GM12878 (cell line): Measurements from ENCODE around the gene SEMA5B. TPM values are rescaled to one million over a fixed set of nuclear protein-coding genes. Genes with fewer than 3 reads are reported as not detected.

Source experiments
- ATAC-seq: fragments of 200-7000 bp; cut with Tn5 transposase; 3 replicates; pipeline ENCODE4 v1.9.1; 2020; ENCODE audit warnings: mild to moderate bottlenecking, moderate library complexity
- BruUV-seq: library from RNA; stranded (reverse); fragments of 400-500 nt; replicated peaks from 2 replicates; lab custom pipeline; 2021; lab: Mats Ljungman, UMichigan
- CTCF ChIA-PET: fragments of 300-600 bp; sonication (Branson Sonifier 250); formaldehyde crosslinking; extraction: SDS; loops from one replicate; lab custom pipeline; 2021; ENCODE audit warnings: inconsistent platforms; lab: Yijun Ruan, JAX
- POLR2A ChIA-PET: fragments of 350-600 bp; formaldehyde crosslinking; extraction: SDS; loops from one replicate; lab custom pipeline; 2021; ENCODE audit warnings: inconsistent platforms; lab: Charles Lee
- RAD21 ChIA-PET: fragments of 300-600 bp; sonication (Branson Sonifier 250); formaldehyde crosslinking; loops from one replicate; lab custom pipeline; 2023; ENCODE audit warnings: antibody characterized with exemption; ENCODE audit not compliant: unreplicated experiment; lab: Charles Lee
- SMC1A ChIA-PET: fragments of 300-600 bp; sonication (Branson Sonifier 250); formaldehyde crosslinking; loops from one replicate; lab custom pipeline; 2023; ENCODE audit not compliant: unreplicated experiment, uncharacterized antibody; lab: Charles Lee
- DNase-seq: peaks from one replicate; pipeline ENCODE4 v3.0.0-alpha.2; 2011; ENCODE audit warnings: low read depth, low spot score
- FAIRE-seq: peaks from 3 replicates; lab custom pipeline; 2011; peaks lifted over from hg19 to GRCh38; lab: Jason Lieb, UNC
- H2AFZ ChIP-seq: 2 replicates; pipeline ENCODE4 v1.6.0; 2011; ENCODE audit warnings: low read depth, low read length, control low read depth; ENCODE audit not compliant: control insufficient read depth
- H3K27ac ChIP-seq: 2 replicates; pipeline ENCODE4 v1.5.1; 2011; ENCODE audit warnings: control low read depth; ENCODE audit not compliant: control insufficient read depth, insufficient read depth
- H3K27me3 ChIP-seq, 2 experiments: replicated peaks in 1 of 2; 2 replicates each; pipeline versions ENCODE4 v1.6.0 to v1.6.1; 2011; ENCODE audit warnings: low read length in 1 of 2; ENCODE audit not compliant: control insufficient read depth in 2 of 2, insufficient read depth in 2 of 2
- H3K36me3 ChIP-seq, 2 experiments: 2 replicates each; pipeline ENCODE4 v1.5.1; 2011; ENCODE audit warnings: low read length in 1 of 2; ENCODE audit not compliant: control insufficient read depth in 2 of 2, insufficient read depth in 2 of 2
- H3K4me1 ChIP-seq: 2 replicates; pipeline ENCODE4 v1.6.1; 2011; ENCODE audit warnings: mild to moderate bottlenecking, low read length, moderate library complexity, mixed read lengths; ENCODE audit not compliant: control insufficient read depth, insufficient read depth
- H3K4me2 ChIP-seq: 2 replicates; pipeline ENCODE4 v1.6.0; 2011; ENCODE audit warnings: control low read depth; ENCODE audit not compliant: control insufficient read depth, insufficient read depth
- H3K4me3 ChIP-seq: fragments of 200-600 bp; sonication (generic); 2 replicates; pipeline ENCODE4 v1.5.1; 2016
- H3K79me2 ChIP-seq: 2 replicates; pipeline ENCODE4 v1.6.0; 2011; ENCODE audit warnings: low read length; ENCODE audit not compliant: control insufficient read depth, insufficient read depth
- H3K9ac ChIP-seq: 2 replicates; pipeline ENCODE4 v1.8.0; 2011; ENCODE audit warnings: low read length, control low read depth, mixed read lengths; ENCODE audit not compliant: control insufficient read depth, insufficient read depth
- H3K9me3 ChIP-seq: replicated peaks from 3 replicates; pipeline ENCODE4 v1.5.1; 2011; ENCODE audit warnings: mild to moderate bottlenecking, low read length; ENCODE audit not compliant: control insufficient read depth, insufficient read depth
- H4K20me1 ChIP-seq: 2 replicates; pipeline ENCODE4 v1.6.0; 2011; ENCODE audit not compliant: control insufficient read depth, insufficient read depth
- BCL11A ChIP-seq: IDR thresholded peaks from 2 replicates; pipeline ENCODE4 v1.6.1; 2011; ENCODE audit warnings: low read depth, low read length
- BMI1 ChIP-seq: fragments of 450-650 bp; IDR thresholded peaks from 2 replicates; pipeline ENCODE4 v1.6.1; 2016; ENCODE audit warnings: mild to moderate bottlenecking, moderate library complexity, borderline replicate concordance
- CEBPB ChIP-seq, 2 experiments: fragments of 150-350 bp in 1 of 2; IDR thresholded peaks; 2 replicates each; pipeline ENCODE4 v1.6.1; 2012 to 2014; ENCODE audit warnings: low read depth in 2 of 2, low read length in 2 of 2, borderline replicate concordance in 1 of 2, inconsistent platforms in 1 of 2
- FOXM1 ChIP-seq: IDR thresholded peaks from 2 replicates; pipeline ENCODE4 v1.6.1; 2012; ENCODE audit warnings: low read depth, mild to moderate bottlenecking, inconsistent platforms, low read length, moderate library complexity
- JUND ChIP-seq: IDR thresholded peaks from 2 replicates; pipeline ENCODE4 v1.6.1; 2012; ENCODE audit warnings: low read depth, mild to moderate bottlenecking, low read length, improper control_type of control experiment, moderate library complexity
- MTA3 ChIP-seq: IDR thresholded peaks from 2 replicates; pipeline ENCODE4 v1.6.1; 2012; ENCODE audit warnings: low read length, inconsistent platforms, borderline replicate concordance
- MYB ChIP-seq: fragments of 150-350 bp; IDR thresholded peaks from 2 replicates; pipeline ENCODE4 v1.6.1; 2014; ENCODE audit warnings: mild to moderate bottlenecking, low read depth, low read length, borderline replicate concordance
- RELB ChIP-seq: fragments of 450-650 bp; IDR thresholded peaks from 2 replicates; pipeline ENCODE4 v1.6.1; 2017; ENCODE audit warnings: low read depth, mild to moderate bottlenecking, moderate library complexity
- RUNX3 ChIP-seq: IDR thresholded peaks from 2 replicates; pipeline ENCODE4 v1.6.1; 2012; ENCODE audit warnings: low read length, inconsistent platforms
- SKIL ChIP-seq: fragments of 450-650 bp; IDR thresholded peaks from 2 replicates; pipeline ENCODE4 v1.6.1; 2017; ENCODE audit warnings: mild to moderate bottlenecking, low read depth, inconsistent platforms; ENCODE audit not compliant: poor library complexity, severe bottlenecking
- SMAD5 ChIP-seq: IDR thresholded peaks from 2 replicates; pipeline ENCODE4 v1.6.1; 2016; ENCODE audit warnings: antibody characterized with exemption, low read depth
- SMARCA5 ChIP-seq: fragments of 450-650 bp; IDR thresholded peaks from 2 replicates; pipeline ENCODE4 v1.6.1; 2017; ENCODE audit warnings: mild to moderate bottlenecking
- SPI1 ChIP-seq: IDR thresholded peaks from 2 replicates; pipeline ENCODE4 v1.6.1; 2011; ENCODE audit warnings: low read depth, mild to moderate bottlenecking, low read length, moderate library complexity, borderline replicate concordance; ENCODE audit not compliant: insufficient read depth
- SREBF2 ChIP-seq: IDR thresholded peaks from 2 replicates; pipeline ENCODE4 v1.6.1; 2012; ENCODE audit warnings: mild to moderate bottlenecking, low read length
- YY1 ChIP-seq: IDR thresholded peaks from 2 replicates; pipeline ENCODE4 v1.6.1; 2011; ENCODE audit warnings: low read depth, mild to moderate bottlenecking, low read length
- ZNF207 ChIP-seq: fragments of 450-650 bp; IDR thresholded peaks from 2 replicates; pipeline ENCODE4 v1.6.1; 2014; ENCODE audit warnings: antibody characterized with exemption, mild to moderate bottlenecking, borderline replicate concordance
- WGBS: methylation state at CpG from one replicate; pipeline ENCODE4 v1.1.6; 2016; ENCODE audit warnings: low lambda C conversion rate; ENCODE audit not compliant: insufficient replicate concordance, insufficient coverage; ENCODE audit errors: missing lambda C conversion rate; 5-methylcytosine and 5-hydroxymethylcytosine counted together
- in situ Hi-C: fragments of 300-500 bp; cut with MboI; formaldehyde crosslinking; loops from 9 replicates; pipeline ENCODE4 v1.14.3; 2018; ENCODE audit warnings: mixed read lengths
- intact Hi-C: fragments of 100-400 bp; cut with micrococcal nuclease; formaldehyde crosslinking; loops from one replicate; pipeline ENCODE4 v1.14.2; 2022; ENCODE audit not compliant: unreplicated experiment
- polyA plus RNA-seq, 11 experiments: library from polyadenylated mRNA; depleted of rRNA in 4 of 11; unstranded in 6 of 11; stranded (reverse) in 5 of 11; fragments of >200 nt; fragmentation: Nextera tagmentation in 4 of 11; fragmentation: Illumina TruSeq in 1 of 11; extraction: Ambion mirVana in 4 of 11; extraction: Trizol in 1 of 11; gene quantifications; 1 replicate in 1 of 11; 2 replicates in 10 of 11; pipeline versions ENCODE4 v1.2.1 to v1.2.3, GENCODE V29; 2011 to 2016; ENCODE audit warnings: inconsistent platforms in 2 of 11, missing spikeins in 2 of 11, low read depth in 1 of 11
- total RNA-seq, 4 experiments: library from RNA; depleted of rRNA in 3 of 4; stranded (reverse); fragments of >200 nt in 3 of 4; fragmentation: Illumina TruSeq in 1 of 4; extraction: Trizol in 1 of 4; gene quantifications; 2 replicates each; pipeline versions ENCODE4 v1.2.1 to v1.2.3, GENCODE V29; 2013 to 2021

Gene SEMA5B
- total and polyA plus RNA-seq, 10 of the 15 experiments (the other 5 are each of a cell fraction or from before 2014, with no cell fraction given): 0.05 TPM; not detected in 9

GRCh38 chr3:122967356-122967755 lies 60.2 kb downstream of the SEMA5B start:
- WGBS: 1% methylated on average over 4 of the region's 4 CpGs
- no TSS peak for BruUV-seq

GRCh38 chr3:122966045-122966444 lies 61.5 kb downstream of the SEMA5B start:
- Histone ChIP-seq H3K79me2 (no peaks in the 10 kb centered on the region), H3K27me3 (peaks cover 0 to 2% of the 10 kb centered on the region in 2 experiments; a peak in 3 of 4 replicates), H4K20me1 (no peaks in the 10 kb centered on the region), H3K27ac (no peak overlapping the region), H3K4me1 (no peaks in the 10 kb centered on the region), H2AFZ (no peak overlapping the region), H3K9ac (no peak overlapping the region), H3K9me3 (no peaks in the 10 kb centered on the region), H3K4me2 (no peak overlapping the region), H3K4me3 (no peak overlapping the region), H3K36me3 (no peaks in the 10 kb centered on the region)
- no peak for DNase-seq
- CTCF ChIA-PET: no interaction called here
- RAD21 ChIA-PET: no interaction called here
- intact Hi-C loops (no loop called here), in situ Hi-C loops (no loop called here)
- POLR2A ChIA-PET: no interaction called here
- no peak for FAIRE-seq
- TF ChIP-seq CEBPB (IDR thresholded peaks at IDR 0.05; ENCODE audit: borderline replicate concordance in 1 of 2, low read depth in 2 of 2, low read length in 2 of 2) (no peak), SREBF2 (no peak), YY1 (no peak), JUND (no peak), MYB (no peak), SPI1 (peak; percentile 35; the same call in 1 of the 2 replicates), BCL11A (no peak), SKIL (no peak)
- ATAC-seq: no peak
- BruUV-seq: no TSS peak
- SMC1A ChIA-PET: no interaction called here

More at GRCh38 chr3:122967356-122967755, 60.2 kb downstream of the SEMA5B start:
- Histone ChIP-seq H2AFZ (no peak overlapping the region), H3K4me1 (no peaks in the 10 kb centered on the region), H3K9me3 (no peaks in the 10 kb centered on the region), H3K27me3 (peaks cover 0 to 4% of the 10 kb centered on the region in 2 experiments; a peak in 3 of 4 replicates), H3K9ac (no peak overlapping the region), H3K79me2 (no peaks in the 10 kb centered on the region), H3K4me3 (no peak overlapping the region), H4K20me1 (no peaks in the 10 kb centered on the region), H3K27ac (no peak overlapping the region), H3K36me3 (no peaks in the 10 kb centered on the region), H3K4me2 (no peak overlapping the region)
- DNase-seq: no peak
- TF ChIP-seq BMI1: no peak
- TF ChIP-seq MTA3: no peak
- no peak for TF ChIP-seq FOXM1
- no peak for TF ChIP-seq ZNF207
- no peak for TF ChIP-seq SMARCA5
- no peak for TF ChIP-seq RUNX3
- no peak for TF ChIP-seq RELB
- no peak for TF ChIP-seq SMAD5
- POLR2A ChIA-PET: no interaction called here
- SMC1A ChIA-PET: no interaction called here
- FAIRE-seq: no peak
- intact Hi-C loops (no loop called here), in situ Hi-C loops (no loop called here)
- CTCF ChIA-PET: no interaction called here
- no peak for ATAC-seq
- RAD21 ChIA-PET: no interaction called here
